Vagina (tissue), 2 donors: ENCODE measurements around the gene SLC18A3.

ENCODE experiments used
- POLR2A ChIP-seq, 2 donors: fragments of 450-650 bp; IDR thresholded peaks; one replicate each; pipeline ENCODE4 v1.6.1; 2017; ENCODE audit warnings: antibody characterized with exemption in 2 of 2, mild to moderate bottlenecking in 2 of 2, moderate library complexity in 2 of 2
- TF ChIP-seq, protein P1 (sequence below), 3 experiments: fragments of 450-650 bp in 2 of 3; fragments of 200-600 bp in 1 of 3; sonication (generic) in 1 of 3; IDR thresholded peaks; one replicate each; pipeline ENCODE4 v1.5.1; 2017 to 2019; ENCODE audit warnings: antibody characterized with exemption in 3 of 3, mild to moderate bottlenecking in 2 of 3, moderate library complexity in 2 of 3

GRCh38 chr10:49617121-49618020 lies 7.3 kb downstream of the SLC18A3 start:
- TF ChIP-seq POLR2A (IDR thresholded peaks at IDR 0.05) = no peak
- TF ChIP-seq, protein P1, sequence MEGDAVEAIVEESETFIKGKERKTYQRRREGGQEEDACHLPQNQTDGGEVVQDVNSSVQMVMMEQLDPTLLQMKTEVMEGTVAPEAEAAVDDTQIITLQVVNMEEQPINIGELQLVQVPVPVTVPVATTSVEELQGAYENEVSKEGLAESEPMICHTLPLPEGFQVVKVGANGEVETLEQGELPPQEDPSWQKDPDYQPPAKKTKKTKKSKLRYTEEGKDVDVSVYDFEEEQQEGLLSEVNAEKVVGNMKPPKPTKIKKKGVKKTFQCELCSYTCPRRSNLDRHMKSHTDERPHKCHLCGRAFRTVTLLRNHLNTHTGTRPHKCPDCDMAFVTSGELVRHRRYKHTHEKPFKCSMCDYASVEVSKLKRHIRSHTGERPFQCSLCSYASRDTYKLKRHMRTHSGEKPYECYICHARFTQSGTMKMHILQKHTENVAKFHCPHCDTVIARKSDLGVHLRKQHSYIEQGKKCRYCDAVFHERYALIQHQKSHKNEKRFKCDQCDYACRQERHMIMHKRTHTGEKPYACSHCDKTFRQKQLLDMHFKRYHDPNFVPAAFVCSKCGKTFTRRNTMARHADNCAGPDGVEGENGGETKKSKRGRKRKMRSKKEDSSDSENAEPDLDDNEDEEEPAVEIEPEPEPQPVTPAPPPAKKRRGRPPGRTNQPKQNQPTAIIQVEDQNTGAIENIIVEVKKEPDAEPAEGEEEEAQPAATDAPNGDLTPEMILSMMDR (IDR thresholded peaks at IDR 0.05) = no peak
